Adipose tissue (tissue), 3 donors: ENCODE results near the gene HMGB1. TPM values are rescaled to one million over a fixed set of nuclear protein-coding genes. Genes with fewer than 3 reads are reported as not detected.

Source experiments
- H3K27ac ChIP-seq: one replicate; pipeline ENCODE4 v1.5.1; 2013; ENCODE audit warnings: low read depth, low read length
- WGBS, 3 donors: extraction: QIAGEN DNeasy Blood & Tissue Kit; methylation state at CpG; one replicate each; pipeline ENCODE4 v1.1.7; 2013; 5-methylcytosine and 5-hydroxymethylcytosine counted together
- polyA plus RNA-seq, 3 donors: library from polyadenylated mRNA; stranded (reverse); fragments of 200-250 nt; gene quantifications; one replicate each; pipeline ENCODE4 v1.2.3, GENCODE V29; 2013
- donor health status: healthy with polysubstance abuse.
- donor health status: Bipolar disorder and iron deficiency.
- donor health status: healthy.

The HMGB1 gene
- polyA plus RNA-seq, 3 donors: 105 to 354 (median 316) TPM

GRCh38 chr13:30413842-30414241 is 51.9 kb downstream of the HMGB1 start:
- WGBS, 3 donors: 46 to 86% (median 49%) methylated on average over 3 of the region's 3 CpGs

GRCh38 chr13:30412346-30412745 is 53.4 kb downstream of the HMGB1 start:
- H3K27ac ChIP-seq: no peak overlapping the region

More at GRCh38 chr13:30413842-30414241, 51.9 kb downstream of the HMGB1 start:
- no peak overlapping the region for H3K27ac ChIP-seq

GRCh38 chr13:30410705-30411125 is 55.0 kb downstream of the HMGB1 start:
- H3K27ac ChIP-seq: no peak overlapping the region

GRCh38 chr13:30409886-30410704 is 55.6 kb downstream of the HMGB1 start:
- H3K27ac ChIP-seq: no peak overlapping the region
- WGBS, 3 donors: 65 to 81% (median 68%) methylated on average over 13 of the region's 13 CpGs

More at GRCh38 chr13:30410705-30411125, 55.0 kb downstream of the HMGB1 start:
- 78 to 96% (median 92%) methylated on average over 2 of the region's 2 CpGs for WGBS, 3 donors

- 9 to 15% (median 9%) methylated on average over 47 to 50 of the region's 51 CpGs for WGBS, 3 donors
Measured at GRCh38 chr13:30408319-30409101, 57.2 kb downstream of the HMGB1 start.

GRCh38 chr13:30406779-30407416 is 58.8 kb downstream of the HMGB1 start:
- no peak overlapping the region for H3K27ac ChIP-seq
- 93 to 96% (median 94%) methylated on average over 8 of the region's 8 CpGs for WGBS, 3 donors

More at GRCh38 chr13:30408319-30409101, 57.2 kb downstream of the HMGB1 start:
- no peak overlapping the region for H3K27ac ChIP-seq

Other genes with a start within 250 kb of the HMGB1 start
- 1 to 10 TPM; 1.2 to 8.4 (median 5.9) TPM for gene KATNAL1, start 158.4 kb downstream of the HMGB1 start, polyA plus RNA-seq
- gene UBE2L5, start 43.4 kb downstream of the HMGB1 start, polyA plus RNA-seq: under 1 TPM in 2 of 3 donors, not detected in 1; 0.02 to 0.12 TPM
- gene USPL1, start 152.0 kb upstream of the HMGB1 start, polyA plus RNA-seq: 10 to 100 TPM in 1 of 3 donors, 1 to 10 TPM in 2; 5.3 to 11.4 (median 9.8) TPM